GM06990 (cell line): ENCODE measurements around the gene SGMS2.

Source experiments
- DNase-seq: peaks from one replicate; pipeline ENCODE4 v3.0.0-alpha.2; 2011; ENCODE audit not compliant: insufficient read length; ENCODE audit errors: extremely low read depth
- H3K27me3 ChIP-seq: replicated peaks from 2 replicates; pipeline ENCODE4 v1.6.0; 2011; ENCODE audit warnings: low read length; ENCODE audit not compliant: control insufficient read depth, insufficient read depth
- H3K36me3 ChIP-seq: 2 replicates; pipeline ENCODE4 v1.5.1; 2011; ENCODE audit warnings: low read length; ENCODE audit not compliant: control insufficient read depth, insufficient read depth
- H3K4me3 ChIP-seq: replicated peaks from 2 replicates; pipeline ENCODE4 v1.5.1; 2011; ENCODE audit warnings: low read depth, mild to moderate bottlenecking, control low read depth, low read length
- CTCF ChIP-seq: IDR thresholded peaks from 2 replicates; pipeline ENCODE4 v1.5.1; 2011; ENCODE audit warnings: low read length, control low read depth, mild to moderate bottlenecking, inconsistent platforms; ENCODE audit not compliant: insufficient read depth, poor library complexity, severe bottlenecking

Gene SGMS2

GRCh38 chr4:107793996-107794395 lies 30.7 kb upstream of the SGMS2 start:
- H3K27me3 ChIP-seq: no peaks in the 10 kb centered on the region
- H3K36me3 ChIP-seq: no peaks in the 10 kb centered on the region
- TF ChIP-seq CTCF: no peak
- no peak overlapping the region for H3K4me3 ChIP-seq
- DNase-seq: no peak

GRCh38 chr4:107799669-107800450 lies 24.9 kb upstream of the SGMS2 start:
- no peak overlapping the region for H3K4me3 ChIP-seq
- H3K36me3 ChIP-seq: no peaks in the 10 kb centered on the region
- DNase-seq: no peak
- H3K27me3 ChIP-seq: no peaks in the 10 kb centered on the region
- no peak for TF ChIP-seq CTCF

GRCh38 chr4:107800706-107801105 lies 24.0 kb upstream of the SGMS2 start:
- TF ChIP-seq CTCF: no peak
- DNase-seq: no peak
- no peaks in the 10 kb centered on the region for H3K36me3 ChIP-seq

GRCh38 chr4:107801766-107802211 lies 22.9 kb upstream of the SGMS2 start:
- TF ChIP-seq CTCF: no peak
- no peaks in the 10 kb centered on the region for H3K36me3 ChIP-seq
- no peak overlapping the region for H3K4me3 ChIP-seq
- no peaks in the 10 kb centered on the region for H3K27me3 ChIP-seq
- DNase-seq: no peak

More at GRCh38 chr4:107800706-107801105, 24.0 kb upstream of the SGMS2 start:
- no peak overlapping the region for H3K4me3 ChIP-seq
- no peaks in the 10 kb centered on the region for H3K27me3 ChIP-seq

GRCh38 chr4:107804956-107805355 lies 19.8 kb upstream of the SGMS2 start:
- no peak for DNase-seq
- no peak for TF ChIP-seq CTCF
- no peaks in the 10 kb centered on the region for H3K27me3 ChIP-seq
- no peaks in the 10 kb centered on the region for H3K36me3 ChIP-seq
- H3K4me3 ChIP-seq: no peak overlapping the region
